ENCODE measurements around the gene BHMT. TPM values are rescaled to one million over a fixed set of nuclear protein-coding genes. Genes with fewer than 3 reads are reported as not detected.

The BHMT gene
- total RNA-seq, 1 experiment from 2014 or later, result not detected

DNA sequence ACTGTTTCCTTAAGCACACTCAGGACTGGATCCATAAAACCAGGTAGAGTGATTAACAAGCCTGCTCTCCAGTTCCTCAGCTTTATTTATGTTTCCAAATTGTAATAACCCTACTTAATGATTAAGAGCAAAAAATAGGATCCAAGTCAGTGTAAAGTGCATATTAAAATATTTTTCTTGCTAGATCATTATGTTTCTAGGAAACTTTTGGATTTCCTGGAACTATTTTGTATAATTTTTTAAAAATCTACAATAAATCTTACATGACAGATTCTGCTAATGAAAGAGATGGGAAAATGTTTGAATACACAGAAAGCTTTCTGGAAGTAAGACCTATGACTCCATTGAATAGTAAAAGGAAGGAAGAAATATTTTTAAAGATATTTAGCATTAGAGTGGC is 35.5 kb downstream of the BHMT start:
- BruUV-seq (replicated peaks), result no TSS peak
- Histone ChIP-seq H3K4me3 (ENCODE audit: low read depth in 2 of 2, low read length in 2 of 2) (no peak overlapping the region), H3K4me1 (ENCODE audit: control insufficient read depth, insufficient read depth, low read length) (no peaks in the 10 kb centered on the region), H3K27me3 (ENCODE audit: control insufficient read depth, insufficient read depth, low read length) (no peaks in the 10 kb centered on the region), H3K27ac (ENCODE audit: low read length) (no peak overlapping the region), H3K9me3 (ENCODE audit: control insufficient read depth, insufficient read depth, low read depth, low read length) (no peaks in the 10 kb centered on the region), H3K36me3 (ENCODE audit: control insufficient read depth, insufficient read depth, low read length) (no peaks in the 10 kb centered on the region)
- ChIA-PET POLR2A (no interaction called here), CTCF (no interaction called here)
- in situ Hi-C loops (cut with HindIII; ENCODE audit: low pct_unique_long_range_greater_than_20kb, low sequenced_read_pairs) (no loop called here), intact Hi-C loops (cut with micrococcal nuclease; ENCODE audit: unreplicated experiment) (no loop called here)
- ATAC-seq, result no peak
- TF ChIP-seq TCF7L2 (IDR thresholded peaks at IDR 0.05; ENCODE audit: low read depth, low read length) (no peak), SIN3A (IDR thresholded peaks at IDR 0.05; ENCODE audit: borderline replicate concordance, insufficient read depth, low read depth, low read length) (no peak), POLR2AphosphoS5 (IDR thresholded peaks at IDR 0.05; ENCODE audit: low read depth, low read length) (no peak)
- TF ChIP-seq, protein P1, sequence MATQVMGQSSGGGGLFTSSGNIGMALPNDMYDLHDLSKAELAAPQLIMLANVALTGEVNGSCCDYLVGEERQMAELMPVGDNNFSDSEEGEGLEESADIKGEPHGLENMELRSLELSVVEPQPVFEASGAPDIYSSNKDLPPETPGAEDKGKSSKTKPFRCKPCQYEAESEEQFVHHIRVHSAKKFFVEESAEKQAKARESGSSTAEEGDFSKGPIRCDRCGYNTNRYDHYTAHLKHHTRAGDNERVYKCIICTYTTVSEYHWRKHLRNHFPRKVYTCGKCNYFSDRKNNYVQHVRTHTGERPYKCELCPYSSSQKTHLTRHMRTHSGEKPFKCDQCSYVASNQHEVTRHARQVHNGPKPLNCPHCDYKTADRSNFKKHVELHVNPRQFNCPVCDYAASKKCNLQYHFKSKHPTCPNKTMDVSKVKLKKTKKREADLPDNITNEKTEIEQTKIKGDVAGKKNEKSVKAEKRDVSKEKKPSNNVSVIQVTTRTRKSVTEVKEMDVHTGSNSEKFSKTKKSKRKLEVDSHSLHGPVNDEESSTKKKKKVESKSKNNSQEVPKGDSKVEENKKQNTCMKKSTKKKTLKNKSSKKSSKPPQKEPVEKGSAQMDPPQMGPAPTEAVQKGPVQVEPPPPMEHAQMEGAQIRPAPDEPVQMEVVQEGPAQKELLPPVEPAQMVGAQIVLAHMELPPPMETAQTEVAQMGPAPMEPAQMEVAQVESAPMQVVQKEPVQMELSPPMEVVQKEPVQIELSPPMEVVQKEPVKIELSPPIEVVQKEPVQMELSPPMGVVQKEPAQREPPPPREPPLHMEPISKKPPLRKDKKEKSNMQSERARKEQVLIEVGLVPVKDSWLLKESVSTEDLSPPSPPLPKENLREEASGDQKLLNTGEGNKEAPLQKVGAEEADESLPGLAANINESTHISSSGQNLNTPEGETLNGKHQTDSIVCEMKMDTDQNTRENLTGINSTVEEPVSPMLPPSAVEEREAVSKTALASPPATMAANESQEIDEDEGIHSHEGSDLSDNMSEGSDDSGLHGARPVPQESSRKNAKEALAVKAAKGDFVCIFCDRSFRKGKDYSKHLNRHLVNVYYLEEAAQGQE (IDR thresholded peaks at IDR 0.05; ENCODE audit: insufficient read depth in 1 of 2, low read depth in 2 of 2, low read length in 1 of 2), result no peak
- TF ChIP-seq, protein P2, sequence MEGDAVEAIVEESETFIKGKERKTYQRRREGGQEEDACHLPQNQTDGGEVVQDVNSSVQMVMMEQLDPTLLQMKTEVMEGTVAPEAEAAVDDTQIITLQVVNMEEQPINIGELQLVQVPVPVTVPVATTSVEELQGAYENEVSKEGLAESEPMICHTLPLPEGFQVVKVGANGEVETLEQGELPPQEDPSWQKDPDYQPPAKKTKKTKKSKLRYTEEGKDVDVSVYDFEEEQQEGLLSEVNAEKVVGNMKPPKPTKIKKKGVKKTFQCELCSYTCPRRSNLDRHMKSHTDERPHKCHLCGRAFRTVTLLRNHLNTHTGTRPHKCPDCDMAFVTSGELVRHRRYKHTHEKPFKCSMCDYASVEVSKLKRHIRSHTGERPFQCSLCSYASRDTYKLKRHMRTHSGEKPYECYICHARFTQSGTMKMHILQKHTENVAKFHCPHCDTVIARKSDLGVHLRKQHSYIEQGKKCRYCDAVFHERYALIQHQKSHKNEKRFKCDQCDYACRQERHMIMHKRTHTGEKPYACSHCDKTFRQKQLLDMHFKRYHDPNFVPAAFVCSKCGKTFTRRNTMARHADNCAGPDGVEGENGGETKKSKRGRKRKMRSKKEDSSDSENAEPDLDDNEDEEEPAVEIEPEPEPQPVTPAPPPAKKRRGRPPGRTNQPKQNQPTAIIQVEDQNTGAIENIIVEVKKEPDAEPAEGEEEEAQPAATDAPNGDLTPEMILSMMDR (IDR thresholded peaks at IDR 0.05), result no peak
- DNase-seq (ENCODE audit: low read depth, low spot score), result no peak

DNA sequence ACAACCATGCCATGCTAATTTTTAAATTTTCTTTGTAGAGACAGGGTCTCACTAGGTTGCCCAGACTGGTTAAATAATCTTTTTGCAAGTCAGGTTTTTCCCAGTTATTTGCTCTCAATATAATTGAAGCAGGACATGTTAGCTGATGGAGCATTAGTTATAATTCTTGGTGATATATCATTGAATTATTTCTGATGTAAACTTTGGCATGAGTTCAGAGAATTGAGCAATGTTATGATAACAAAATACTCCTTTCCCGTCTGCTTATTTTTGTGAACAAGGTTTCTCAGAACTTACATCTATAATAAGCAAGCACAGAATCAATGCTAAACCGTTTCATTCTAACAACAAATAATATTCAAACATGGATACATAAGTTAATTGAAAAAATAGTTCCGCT is 37.8 kb downstream of the BHMT start:
- POLR2A ChIA-PET, result no interaction called here
- in situ Hi-C loops (cut with HindIII; ENCODE audit: low pct_unique_long_range_greater_than_20kb, low sequenced_read_pairs), result no loop called here
- no peak overlapping the region for H3K27ac ChIP-seq (ENCODE audit: low read length)
- DNase-seq (ENCODE audit: low read depth, low spot score) (no peak), ATAC-seq (no peak)
- CTCF ChIA-PET, result no interaction called here
- BruUV-seq (replicated peaks), result no TSS peak
- no peaks in the 10 kb centered on the region for H3K9me3 ChIP-seq (ENCODE audit: control insufficient read depth, insufficient read depth, low read depth, low read length)
- no peaks in the 10 kb centered on the region for H3K27me3 ChIP-seq (ENCODE audit: control insufficient read depth, insufficient read depth, low read length)
- H3K4me3 ChIP-seq (ENCODE audit: low read depth in 2 of 2, low read length in 2 of 2), result no peak overlapping the region
- intact Hi-C loops (cut with micrococcal nuclease; ENCODE audit: unreplicated experiment), result no loop called here
- no peaks in the 10 kb centered on the region for H3K36me3 ChIP-seq (ENCODE audit: control insufficient read depth, insufficient read depth, low read length)
- H3K4me1 ChIP-seq (ENCODE audit: control insufficient read depth, insufficient read depth, low read length), result no peaks in the 10 kb centered on the region
- no peak for TF ChIP-seq POLR2AphosphoS5 (IDR thresholded peaks at IDR 0.05; ENCODE audit: low read depth, low read length)
- TF ChIP-seq, protein P1 (IDR thresholded peaks at IDR 0.05; ENCODE audit: insufficient read depth in 1 of 2, low read depth in 2 of 2, low read length in 1 of 2), result no peak
- TF ChIP-seq, protein P2 (IDR thresholded peaks at IDR 0.05), result no peak
- no peak for TF ChIP-seq SIN3A (IDR thresholded peaks at IDR 0.05; ENCODE audit: borderline replicate concordance, insufficient read depth, low read depth, low read length)
- TF ChIP-seq TCF7L2 (IDR thresholded peaks at IDR 0.05; ENCODE audit: low read depth, low read length), result no peak

All from Panc1 (cell line).